Measurements from ENCODE around the gene TMEM158. TPM values are rescaled to one million over a fixed set of nuclear protein-coding genes. Genes with fewer than 3 reads are reported as not detected.

TMEM158 gene
- total RNA-seq, 4 donors from 2014 or later, result 0.49 to 1.3 (median 0.51) TPM; not detected in 1

- TF ChIP-seq CTCF (IDR thresholded peaks at IDR 0.05; ENCODE audit: low read depth), result no peak
Measured at GRCh38 chr3:45212095-45212468, 14.0 kb downstream of the TMEM158 start.

GRCh38 chr3:45211466-45212094 is 14.5 kb downstream of the TMEM158 start:
- no peak for TF ChIP-seq CTCF (IDR thresholded peaks at IDR 0.05; ENCODE audit: low read depth)

GRCh38 chr3:45210308-45211041 is 15.6 kb downstream of the TMEM158 start:
- no peak for TF ChIP-seq CTCF (IDR thresholded peaks at IDR 0.05; ENCODE audit: low read depth)

GRCh38 chr3:45209526-45209925 is 16.6 kb downstream of the TMEM158 start:
- TF ChIP-seq CTCF (IDR thresholded peaks at IDR 0.05; ENCODE audit: low read depth), result no peak

- no peak for TF ChIP-seq CTCF (IDR thresholded peaks at IDR 0.05; ENCODE audit: low read depth)
Measured at GRCh38 chr3:45208586-45208985, 17.5 kb downstream of the TMEM158 start.

- no peak for TF ChIP-seq CTCF (IDR thresholded peaks at IDR 0.05; ENCODE audit: low read depth)
Measured at GRCh38 chr3:45207446-45207845, 18.6 kb downstream of the TMEM158 start.

- TF ChIP-seq CTCF (IDR thresholded peaks at IDR 0.05; ENCODE audit: low read depth), result no peak
Measured at GRCh38 chr3:45205126-45205525, 21.0 kb downstream of the TMEM158 start.

Data from subcutaneous adipose tissue (tissue), 4 donors.